ENCODE measurements around the gene GPR158. TPM values are rescaled to one million over a fixed set of nuclear protein-coding genes. Genes with fewer than 3 reads are reported as not detected.

Gene GPR158
- total and polyA plus RNA-seq, 2 of the 8 experiments (the other 6 are each of a cell fraction or from before 2014, with no cell fraction given), result 0.14 to 0.78 TPM

DNA sequence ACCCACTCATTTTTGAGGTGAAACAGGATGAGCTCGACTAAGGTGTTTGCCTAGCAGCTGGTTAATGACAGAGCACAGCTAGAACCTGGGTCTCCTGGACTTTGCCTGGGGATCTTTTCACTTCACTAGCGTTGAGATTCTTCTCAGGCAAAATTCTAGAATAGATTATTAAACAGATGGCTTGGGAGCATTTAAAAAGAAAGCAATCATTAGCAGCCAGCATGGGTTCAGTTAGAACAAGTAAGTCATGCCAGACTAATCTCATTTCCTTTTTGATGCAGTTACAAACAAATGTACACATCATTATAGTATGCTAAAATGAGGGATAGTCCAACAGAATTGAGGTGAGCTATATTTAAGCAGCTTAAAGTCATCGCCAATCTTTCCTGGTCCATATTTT is 467.9 kb downstream of the GPR158 start (continued):
- no peak for TF ChIP-seq RXRA (IDR thresholded peaks at IDR 0.05; ENCODE audit: insufficient read depth, low read depth, low read length)
- TF ChIP-seq PHF8 (conservative IDR thresholded peaks at IDR 0.05; ENCODE audit: low read depth, low read length), result no peak
- TF ChIP-seq POLR2A (IDR thresholded peaks at IDR 0.05; ENCODE audit: control extremely low read depth in 1 of 2, low read depth in 2 of 2, low read length in 2 of 2), result no peak
- no peak for TF ChIP-seq CBX5 (IDR thresholded peaks at IDR 0.05; ENCODE audit: low read depth, low read length)
- no peak for TF ChIP-seq KDM5A (IDR thresholded peaks at IDR 0.05; ENCODE audit: low read length)
